H1 (cell line): ENCODE results near the gene BAD. TPM values are rescaled to one million over a fixed set of nuclear protein-coding genes. Genes with fewer than 3 reads are reported as not detected.

Source experiments
- CTCF ChIA-PET: fragments of 300-600 bp; sonication (Branson Sonifier 250); formaldehyde crosslinking; loops from one replicate; lab custom pipeline; 2021; ENCODE audit not compliant: partially characterized antibody; lab: Charles Lee
- POLR2A ChIA-PET: fragments of 300-600 bp; sonication (Branson Sonifier 250); formaldehyde crosslinking; loops from one replicate; lab custom pipeline; 2021; ENCODE audit warnings: inconsistent platforms; ENCODE audit not compliant: partially characterized antibody; lab: Charles Lee
- DNase-seq, 2 experiments: peaks; one replicate each; pipeline versions ENCODE4 v3.0.0 to v3.0.0-alpha.2; 2010 to 2022; ENCODE audit warnings: low spot score in 2 of 2, low read depth in 1 of 2, mixed read lengths in 1 of 2
- FAIRE-seq: peaks from 2 replicates; lab custom pipeline; 2011; peaks lifted over from hg19 to GRCh38; lab: Jason Lieb, UNC
- H2AFZ ChIP-seq: 2 replicates; pipeline ENCODE4 v1.8.1; 2012; ENCODE audit warnings: low read length, inconsistent platforms
- H2AK5ac ChIP-seq: 2 replicates; pipeline ENCODE4 v1.6.1; 2013; ENCODE audit warnings: low read depth, low read length
- H2BK120ac ChIP-seq: replicated peaks from 2 replicates; pipeline ENCODE3; 2013; ENCODE audit warnings: low read depth, low read length, inconsistent platforms
- H2BK12ac ChIP-seq: 2 replicates; pipeline ENCODE4 v1.6.1; 2013; ENCODE audit warnings: low read depth, low read length
- H2BK15ac ChIP-seq: 2 replicates; pipeline ENCODE4 v1.6.1; 2013; ENCODE audit warnings: low read length
- H2BK20ac ChIP-seq: 2 replicates; pipeline ENCODE4 v1.6.1; 2013; ENCODE audit warnings: low read length
- H2BK5ac ChIP-seq: 2 replicates; pipeline ENCODE4 v1.6.1; 2013; ENCODE audit warnings: low read depth, low read length
- H3K14ac ChIP-seq: 2 replicates; pipeline ENCODE4 v1.6.1; 2013; ENCODE audit warnings: inconsistent platforms; ENCODE audit not compliant: insufficient read length
- H3K18ac ChIP-seq: 2 replicates; pipeline ENCODE4 v1.6.1; 2013; ENCODE audit warnings: low read length; ENCODE audit errors: extremely low read depth
- H3K23ac ChIP-seq: 2 replicates; pipeline ENCODE4 v1.6.1; 2013; ENCODE audit warnings: inconsistent platforms; ENCODE audit not compliant: insufficient read length
- H3K23me2 ChIP-seq: 2 replicates; pipeline ENCODE4 v1.6.1; 2013; ENCODE audit warnings: low read depth, low read length
- H3K27ac ChIP-seq: 2 replicates; pipeline ENCODE4 v1.6.1; 2011; ENCODE audit warnings: low read depth, low read length, inconsistent platforms
- H3K27me3 ChIP-seq, 4 experiments: replicated peaks in 1 of 4; 1 replicate in 1 of 4; 2 replicates in 3 of 4; pipeline versions ENCODE4 v1.6.1 to v1.8.1; 2011 to 2013; ENCODE audit warnings: low read length in 3 of 4, mild to moderate bottlenecking in 3 of 4, inconsistent platforms in 2 of 4, mixed read lengths in 2 of 4, moderate library complexity in 1 of 4; ENCODE audit not compliant: control insufficient read depth in 3 of 4, insufficient read depth in 3 of 4; ENCODE audit errors: extremely low read depth in 1 of 4
- H3K36me3 ChIP-seq, 4 experiments: 2 replicates each; pipeline versions ENCODE4 v1.6.1 to v1.8.1; 2011 to 2013; ENCODE audit warnings: mild to moderate bottlenecking in 4 of 4, low read length in 3 of 4, moderate library complexity in 2 of 4, control low read depth in 1 of 4, inconsistent platforms in 1 of 4; ENCODE audit not compliant: insufficient read depth in 4 of 4, control insufficient read depth in 2 of 4
- H3K4ac ChIP-seq: replicated peaks from 2 replicates; pipeline ENCODE3; 2013; ENCODE audit warnings: low read length, low read depth, mixed read lengths, inconsistent platforms; ENCODE audit not compliant: insufficient read length
- H3K4me1 ChIP-seq, 4 experiments: replicated peaks in 1 of 4; 1 replicate in 1 of 4; 2 replicates in 3 of 4; pipeline versions ENCODE4 v1.6.1 to v1.8.1; 2011 to 2013; ENCODE audit warnings: low read length in 3 of 4, inconsistent platforms in 2 of 4, mixed read lengths in 1 of 4; ENCODE audit not compliant: insufficient read depth in 4 of 4, control insufficient read depth in 3 of 4
- H3K4me2 ChIP-seq, 2 experiments: 2 replicates each; pipeline versions ENCODE4 v1.6.1 to v1.8.1; 2011 to 2013; ENCODE audit warnings: low read depth in 2 of 2, low read length in 2 of 2, control low read depth in 1 of 2, inconsistent platforms in 1 of 2, mild to moderate bottlenecking in 1 of 2; ENCODE audit not compliant: insufficient read depth in 1 of 2
- H3K4me3 ChIP-seq, 4 experiments: fragments of 200-600, 300-600 bp in 1 of 4; sonication (generic), shearing (Covaris generic), sonication (Bioruptor Twin) in 1 of 4; 2 replicates each; pipeline versions ENCODE4 v1.5.1 to v1.8.1; 2011 to 2016; ENCODE audit warnings: low read length in 4 of 4, low read depth in 3 of 4, control low read depth in 2 of 4, inconsistent platforms in 2 of 4, mild to moderate bottlenecking in 2 of 4, mixed read lengths in 1 of 4, moderate library complexity in 1 of 4; ENCODE audit not compliant: insufficient read depth in 2 of 4; ENCODE audit errors: extremely low read depth in 1 of 4
- H3K56ac ChIP-seq: replicated peaks from 2 replicates; pipeline ENCODE3; 2013; ENCODE audit warnings: low read depth, mild to moderate bottlenecking, mixed read lengths, low read length, inconsistent platforms; ENCODE audit not compliant: insufficient read length
- H3K79me1 ChIP-seq: 2 replicates; pipeline ENCODE4 v1.6.1; 2013; ENCODE audit warnings: low read depth, low read length, control low read depth
- H3K79me2 ChIP-seq, 2 experiments: 2 replicates each; pipeline versions ENCODE4 v1.6.1 to v1.8.1; 2012 to 2013; ENCODE audit warnings: low read length in 2 of 2, mild to moderate bottlenecking in 2 of 2, inconsistent platforms in 1 of 2; ENCODE audit not compliant: insufficient read depth in 2 of 2, control insufficient read depth in 1 of 2
- H3K9ac ChIP-seq, 4 experiments: replicated peaks in 1 of 4; 1 replicate in 1 of 4; 2 replicates in 3 of 4; pipeline versions ENCODE4 v1.6.1 to v1.8.1; 2011 to 2013; ENCODE audit warnings: low read depth in 3 of 4, low read length in 3 of 4, control low read depth in 2 of 4, mild to moderate bottlenecking in 2 of 4, moderate library complexity in 2 of 4, inconsistent platforms in 1 of 4; ENCODE audit errors: extremely low read depth in 1 of 4
- H3K9me3 ChIP-seq, 2 experiments: 2 replicates each; pipeline versions ENCODE4 v1.6.1 to v1.8.1; 2012 to 2013; ENCODE audit warnings: mild to moderate bottlenecking in 2 of 2, moderate library complexity in 2 of 2, control low read depth in 1 of 2, inconsistent platforms in 1 of 2, low read depth in 1 of 2, low read length in 1 of 2, mixed read lengths in 1 of 2; ENCODE audit not compliant: insufficient read depth in 2 of 2
- H4K20me1 ChIP-seq, 2 experiments: replicated peaks in 1 of 2; 2 replicates each; pipeline versions ENCODE3 to v1.8.1; 2011 to 2013; ENCODE audit warnings: inconsistent platforms in 2 of 2, low read length in 2 of 2, mild to moderate bottlenecking in 1 of 2; ENCODE audit not compliant: insufficient read depth in 2 of 2, control insufficient read depth in 1 of 2
- H4K5ac ChIP-seq: 2 replicates; pipeline ENCODE4 v1.6.1; 2013; ENCODE audit warnings: low read length, low read depth, mixed read lengths, inconsistent platforms; ENCODE audit not compliant: insufficient read length
- H4K8ac ChIP-seq: 2 replicates; pipeline ENCODE4 v1.8.0; 2013; ENCODE audit warnings: mild to moderate bottlenecking, moderate library complexity, low read length, inconsistent platforms; ENCODE audit not compliant: insufficient read depth; ENCODE audit errors: extremely low read depth
- H4K91ac ChIP-seq: replicated peaks from 2 replicates; pipeline ENCODE3; 2013; ENCODE audit warnings: low read length, mixed read lengths, inconsistent platforms; ENCODE audit not compliant: insufficient read length
- BACH1 ChIP-seq: IDR thresholded peaks from 2 replicates; pipeline ENCODE4 v1.6.1; 2012; ENCODE audit warnings: low read length, improper control_type of control experiment
- BCL11A ChIP-seq, 2 experiments: IDR thresholded peaks; one replicate each; pipeline ENCODE4 v1.6.1; 2011; ENCODE audit warnings: low read depth in 2 of 2, low read length in 2 of 2, mild to moderate bottlenecking in 2 of 2
- CHD1 ChIP-seq: IDR thresholded peaks from 2 replicates; pipeline ENCODE4 v1.6.1; 2012; ENCODE audit warnings: low read depth, low read length, improper control_type of control experiment
- CREB1 ChIP-seq: IDR thresholded peaks from 2 replicates; pipeline ENCODE4 v1.6.1; 2012; ENCODE audit warnings: inconsistent platforms
- FOSL1 ChIP-seq: IDR thresholded peaks from 2 replicates; pipeline ENCODE4 v1.6.1; 2011; ENCODE audit warnings: mild to moderate bottlenecking, low read depth, low read length, moderate library complexity; ENCODE audit not compliant: insufficient read depth
- KDM4A ChIP-seq: IDR thresholded peaks from one replicate; pipeline ENCODE4 v1.7.1; 2012; ENCODE audit warnings: low read depth, mild to moderate bottlenecking, moderate library complexity, low read length, inconsistent platforms; ENCODE audit not compliant: severe bottlenecking
- SP1 ChIP-seq: IDR thresholded peaks from 2 replicates; pipeline ENCODE4 v1.6.1; 2011; ENCODE audit warnings: low read depth, low read length
- SP4 ChIP-seq: IDR thresholded peaks from 2 replicates; pipeline ENCODE4 v1.6.1; 2012; ENCODE audit warnings: low read length, inconsistent platforms
- SUZ12 ChIP-seq: fragments of 200-600 bp; sonication (generic); IDR thresholded peaks from 2 replicates; pipeline ENCODE4 v1.6.1; 2012; ENCODE audit warnings: mild to moderate bottlenecking, inconsistent platforms, low read length, moderate library complexity, mixed read lengths
- TEAD4 ChIP-seq: IDR thresholded peaks from 2 replicates; pipeline ENCODE4 v1.6.1; 2012; ENCODE audit warnings: low read depth, low read length, inconsistent platforms, mixed read lengths
- whole genome bisulfite sequencing, 2 experiments: shearing (Covaris generic) in 1 of 2; methylation state at CpG; one replicate each; pipeline versions ENCODE4 v1.1.6 to v1.1.7; 2013 to 2015; ENCODE audit warnings: low lambda C conversion rate in 2 of 2, mixed read lengths in 2 of 2, inconsistent platforms in 1 of 2, low coverage in 1 of 2, missing lambda C conversion rate in 1 of 2; ENCODE audit not compliant: insufficient replicate concordance in 2 of 2, insufficient coverage in 1 of 2, insufficient read length in 1 of 2; ENCODE audit errors: extremely low coverage in 1 of 2, missing lambda C conversion rate in 1 of 2; 5-methylcytosine and 5-hydroxymethylcytosine counted together
- polyA plus RNA-seq, 7 experiments: library from polyadenylated mRNA; depleted of rRNA in 3 of 7; stranded (reverse) in 5 of 7; unstranded in 2 of 7; fragments of >200 nt in 5 of 7; fragments of 200-250 nt in 2 of 7; gene quantifications; 1 replicate in 5 of 7; 2 replicates in 1 of 7; 4 replicates in 1 of 7; pipeline versions ENCODE4 v1.2.1 to v1.2.3, GENCODE V29; 2011 to 2013; ENCODE audit warnings: missing spikeins in 2 of 7, mixed read lengths in 2 of 7
- total RNA-seq: library from RNA; stranded (reverse); fragmentation: NEBNext Ultra II Directional; extraction: Animal tissue kit (Norgen Biotek cat#: 25700); gene quantifications from 2 replicates; pipeline ENCODE4 v1.2.1, GENCODE V29; 2021
- TF ChIP-seq, protein P1 (sequence below): IDR thresholded peaks from 2 replicates; pipeline ENCODE4 v1.6.1; 2011; ENCODE audit warnings: low read depth, mild to moderate bottlenecking, low read length; ENCODE audit not compliant: insufficient read depth

Gene BAD
- total and polyA plus RNA-seq, 2 of the 8 experiments (the other 6 are each of a cell fraction or from before 2014, with no cell fraction given), result 23.1 to 33.7 TPM

DNA sequence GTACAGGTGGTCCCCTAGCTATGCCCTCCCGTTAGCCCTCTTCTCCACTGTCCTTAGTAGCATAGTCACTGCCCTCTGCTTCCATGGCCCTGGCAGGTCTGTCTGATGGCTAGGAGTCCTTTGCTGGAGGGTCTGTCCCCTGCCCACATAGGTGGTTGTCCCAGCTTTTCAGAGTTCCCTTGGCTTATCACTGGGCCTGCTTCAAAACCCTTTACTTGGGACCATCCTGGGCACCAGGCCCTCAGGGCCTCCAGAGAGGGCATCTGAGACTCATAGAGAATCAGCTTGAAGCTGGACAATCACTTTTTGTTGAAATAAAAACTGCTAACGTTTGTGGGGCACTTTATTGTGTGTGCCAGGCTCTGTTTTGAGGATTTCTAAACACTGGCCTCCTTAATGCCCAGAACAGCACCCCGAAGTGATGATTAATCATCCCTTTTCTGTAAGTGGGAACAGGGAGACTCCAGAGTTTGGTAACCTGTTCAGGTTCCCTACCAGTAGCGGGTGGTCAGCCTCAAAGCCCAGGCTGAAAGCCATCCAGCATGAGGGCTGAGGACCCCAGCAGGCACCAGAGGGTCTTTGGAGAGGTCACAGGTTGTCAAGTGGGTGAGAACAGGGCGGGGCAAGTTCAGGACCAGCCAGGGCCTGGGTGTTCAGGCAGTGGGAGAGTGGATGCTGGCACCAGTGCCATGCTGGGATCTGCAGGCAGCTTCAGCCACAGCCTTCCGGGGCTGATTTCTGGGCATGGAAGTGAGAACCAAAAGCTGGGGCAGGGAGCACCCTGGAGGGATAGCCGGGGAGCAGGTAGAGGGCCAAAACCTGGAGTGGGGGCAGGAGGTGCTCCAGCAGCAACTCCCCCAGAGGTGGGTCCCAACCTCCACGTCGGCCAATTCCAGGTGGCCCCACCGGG is 6.1 kb upstream of the BAD start:
- H3K79me2 ChIP-seq, result no peaks in the 10 kb centered on the region
- H3K4ac ChIP-seq, result no peak overlapping the region
- peak overlapping the region; percentile 21 to 64 (median 34) for H3K4me3 ChIP-seq
- H3K9ac ChIP-seq, result no peak overlapping the region
- peaks cover 0 to 9% (median 5%) of the 10 kb centered on the region in 4 experiments; a peak in 5 of 7 replicates for H3K4me1 ChIP-seq
- 0 out of 2 replicates have a peak overlapping the region, but pooled peaks have one; percentile 23 for H2BK12ac ChIP-seq
- no peak overlapping the region for H3K14ac ChIP-seq
- no peak overlapping the region for H3K27ac ChIP-seq
- CTCF ChIA-PET, result interaction anchor here (0.6 to 11.4 kb wide), 10 partner anchors 12 to 484 kb away, joined by 3 to 134 read pairs (median 3); partner anchors contain the start of genes CATSPERZ, ESRRA, NUDT22 and TRPT1
- no peak overlapping the region; the same call in 1 of the 2 replicates for H4K8ac ChIP-seq
- no peak overlapping the region for H3K23ac ChIP-seq
- H4K91ac ChIP-seq, result no peak overlapping the region
- POLR2A ChIA-PET, result interaction anchor here (1.0 to 2.8 kb wide), 7 partner anchors 12 to 105 kb away, joined by 3 to 10 read pairs (median 3); partner anchors contain the start of gene STIP1
- no peak overlapping the region for H2BK15ac ChIP-seq
- no peak overlapping the region for H2AFZ ChIP-seq
- peaks cover 0 to 9% (median 0%) of the 10 kb centered on the region in 4 experiments; a peak in 1 of 8 replicates for H3K36me3 ChIP-seq
- H3K79me1 ChIP-seq, result no peaks in the 10 kb centered on the region
- H3K4me2 ChIP-seq, result peak overlapping the region; percentile 20 to 88; a peak in 3 of 4 replicates
- H2BK120ac ChIP-seq, result no peak overlapping the region
- no peak overlapping the region for H4K5ac ChIP-seq
- no peak overlapping the region for H3K18ac ChIP-seq
- no peak overlapping the region for H2BK20ac ChIP-seq
- no peaks in the 10 kb centered on the region for H3K9me3 ChIP-seq
- WGBS, 2 experiments, result 66% methylated on average over 6 of the region's 10 CpGs; no CpG with 5 or more reads in 1 of the 2 experiments
- no peak overlapping the region for H2AK5ac ChIP-seq
- H3K27me3 ChIP-seq, result peaks cover 51 to 66% (median 64%) of the 10 kb centered on the region in 4 experiments
- no peak overlapping the region for H3K56ac ChIP-seq
- H2BK5ac ChIP-seq, result no peak overlapping the region
- no peak for DNase-seq
- H3K23me2 ChIP-seq, result peaks cover 8% of the 10 kb centered on the region; the same call in 1 of the 2 replicates
- no peak for FAIRE-seq
- peaks cover 5 to 22% of the 10 kb centered on the region in 2 experiments for H4K20me1 ChIP-seq
- TF ChIP-seq CREB1 (no peak), SP1 (no peak), SUZ12 (no peak), KDM4A (no peak), BACH1 (no peak), TEAD4 (no peak), FOSL1 (no peak), SP4 (no peak), CHD1 (no peak), BCL11A (IDR thresholded peaks at IDR 0.05; ENCODE audit: low read depth in 2 of 2, low read length in 2 of 2) (no peak)
- TF ChIP-seq, protein P1, sequence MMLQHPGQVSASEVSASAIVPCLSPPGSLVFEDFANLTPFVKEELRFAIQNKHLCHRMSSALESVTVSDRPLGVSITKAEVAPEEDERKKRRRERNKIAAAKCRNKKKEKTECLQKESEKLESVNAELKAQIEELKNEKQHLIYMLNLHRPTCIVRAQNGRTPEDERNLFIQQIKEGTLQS, result no peak
